Measurements from ENCODE around the gene PDK1.
"Not testable (repeated sequence)": the region's sequence is repeated elsewhere in the genome, so short reads cannot be mapped to it uniquely, and the experiment has no call there.

Gene PDK1

GRCh38 chr2:172555522-172556283 is at the start of gene PDK1:
PDK1 (plus strand) TSS chr2:172556090; CDS start chr2:172556151, 61 bp downstream.
- DNase-seq = peak; percentile 98

GRCh38 chr2:172507199-172507598 is 48.7 kb upstream of the PDK1 start:
- no peak for DNase-seq

- peak; percentile 3 for DNase-seq
These were observed 45.8 kb upstream of the PDK1 start for GRCh38 chr2:172510088-172510487.

- no peak for DNase-seq
These were observed 45.3 kb upstream of the PDK1 start for GRCh38 chr2:172510548-172510947.

- no peak for DNase-seq
These were observed 42.9 kb upstream of the PDK1 start for GRCh38 chr2:172512810-172513523.

GRCh38 chr2:172513524-172513900 is 42.4 kb upstream of the PDK1 start:
- DNase-seq = no peak

GRCh38 chr2:172513935-172514586 is 41.8 kb upstream of the PDK1 start:
- no peak for DNase-seq

GRCh38 chr2:172516299-172516698 is 39.6 kb upstream of the PDK1 start:
- DNase-seq = peak; percentile 82

GRCh38 chr2:172518995-172519394 is 36.9 kb upstream of the PDK1 start:
- DNase-seq = no peak

- DNase-seq = no peak
These were observed 30.3 kb upstream of the PDK1 start for GRCh38 chr2:172525601-172526000.

- DNase-seq = no peak
These were observed 24.6 kb upstream of the PDK1 start for GRCh38 chr2:172531309-172531708.

GRCh38 chr2:172532461-172532860 is 23.4 kb upstream of the PDK1 start:
- DNase-seq = not testable (repeated sequence)

GRCh38 chr2:172533687-172534086 is 22.2 kb upstream of the PDK1 start:
- DNase-seq = no peak

GRCh38 chr2:172535119-172535518 is 20.8 kb upstream of the PDK1 start:
- no peak for DNase-seq

GRCh38 chr2:172537851-172538250 is 18.0 kb upstream of the PDK1 start:
- DNase-seq = not testable (repeated sequence)

- DNase-seq = no peak
These were observed 16.1 kb upstream of the PDK1 start for GRCh38 chr2:172539767-172540166.

GRCh38 chr2:172540421-172540820 is 15.5 kb upstream of the PDK1 start:
- DNase-seq = no peak

GRCh38 chr2:172545408-172546075 is 10.3 kb upstream of the PDK1 start:
- no peak for DNase-seq

GRCh38 chr2:172549131-172549530 is 6.8 kb upstream of the PDK1 start:
- DNase-seq = no peak

GRCh38 chr2:172549802-172550201 is 6.1 kb upstream of the PDK1 start:
- not testable (repeated sequence) for DNase-seq

GRCh38 chr2:172550419-172550818 is 5.5 kb upstream of the PDK1 start:
- no peak for DNase-seq

- peak; percentile 17 for DNase-seq
These were observed 4.6 kb upstream of the PDK1 start for GRCh38 chr2:172551271-172551670.

Measured in suppressor macrophage treated with lipopolysaccharide for 4 hours (primary cell).